LNCAP (cell line): ENCODE results near the gene ELMO1.

Experiments
- TF ChIP-seq, protein P1 (sequence below): fragments of 450-650 bp; IDR thresholded peaks from 2 replicates; pipeline ENCODE4 v1.5.1; 2017; ENCODE audit warnings: mild to moderate bottlenecking

Gene ELMO1

DNA sequence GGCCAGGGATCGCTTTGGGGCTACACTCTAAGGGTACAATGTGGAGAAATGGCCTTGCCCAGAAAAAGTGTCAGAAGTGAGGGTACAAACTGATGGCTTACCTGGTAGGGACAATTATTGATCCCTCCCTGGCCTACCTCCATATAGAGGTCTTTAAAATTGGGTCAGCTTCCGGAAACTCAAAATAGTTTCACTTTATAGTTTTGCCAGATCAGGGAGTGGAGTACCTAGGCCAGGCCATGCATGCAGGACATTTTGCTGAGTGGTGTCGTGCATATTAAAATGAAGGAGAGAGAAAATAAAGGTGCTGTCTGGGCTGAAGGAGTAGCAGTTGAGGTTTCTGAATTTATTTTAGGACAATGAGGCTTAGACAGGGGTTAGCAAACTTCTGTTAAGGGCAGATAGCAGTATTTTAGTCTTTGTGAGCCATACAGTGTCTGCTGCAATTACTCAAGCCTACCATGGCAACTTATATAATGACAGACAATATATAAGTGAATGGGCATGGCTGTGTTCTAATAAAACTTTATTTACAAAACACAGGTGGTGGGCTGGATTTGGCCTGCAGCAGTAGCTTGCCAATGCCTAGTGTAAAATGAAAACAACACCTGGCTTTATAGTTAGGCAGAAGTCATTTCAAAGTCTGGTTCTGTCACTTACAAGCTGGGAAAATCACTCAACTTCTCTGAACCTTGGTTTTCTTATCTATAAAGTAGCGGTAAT lies 547.5 kb downstream of the ELMO1 start:
- TF ChIP-seq, protein P1, sequence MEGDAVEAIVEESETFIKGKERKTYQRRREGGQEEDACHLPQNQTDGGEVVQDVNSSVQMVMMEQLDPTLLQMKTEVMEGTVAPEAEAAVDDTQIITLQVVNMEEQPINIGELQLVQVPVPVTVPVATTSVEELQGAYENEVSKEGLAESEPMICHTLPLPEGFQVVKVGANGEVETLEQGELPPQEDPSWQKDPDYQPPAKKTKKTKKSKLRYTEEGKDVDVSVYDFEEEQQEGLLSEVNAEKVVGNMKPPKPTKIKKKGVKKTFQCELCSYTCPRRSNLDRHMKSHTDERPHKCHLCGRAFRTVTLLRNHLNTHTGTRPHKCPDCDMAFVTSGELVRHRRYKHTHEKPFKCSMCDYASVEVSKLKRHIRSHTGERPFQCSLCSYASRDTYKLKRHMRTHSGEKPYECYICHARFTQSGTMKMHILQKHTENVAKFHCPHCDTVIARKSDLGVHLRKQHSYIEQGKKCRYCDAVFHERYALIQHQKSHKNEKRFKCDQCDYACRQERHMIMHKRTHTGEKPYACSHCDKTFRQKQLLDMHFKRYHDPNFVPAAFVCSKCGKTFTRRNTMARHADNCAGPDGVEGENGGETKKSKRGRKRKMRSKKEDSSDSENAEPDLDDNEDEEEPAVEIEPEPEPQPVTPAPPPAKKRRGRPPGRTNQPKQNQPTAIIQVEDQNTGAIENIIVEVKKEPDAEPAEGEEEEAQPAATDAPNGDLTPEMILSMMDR = no peak

DNA sequence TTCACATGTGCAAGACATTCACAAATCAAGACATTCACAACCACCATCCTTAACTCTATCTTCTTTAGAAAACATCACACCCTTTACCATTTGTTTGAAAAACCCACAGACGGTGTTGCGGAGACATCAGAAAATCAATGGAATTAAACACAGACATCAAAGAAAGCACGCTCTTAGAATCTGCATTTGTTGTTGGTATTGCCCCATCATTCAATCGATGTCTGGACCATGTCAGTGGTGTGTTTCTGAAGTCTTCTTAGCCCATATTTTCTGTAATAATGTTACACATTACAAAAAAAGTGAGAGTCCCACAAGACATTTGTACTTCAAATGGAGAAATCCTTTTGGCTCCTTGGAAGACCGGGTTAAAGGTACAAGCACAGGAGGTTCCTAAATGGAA lies 550.5 kb downstream of the ELMO1 start:
- TF ChIP-seq, protein P1 = no peak

DNA sequence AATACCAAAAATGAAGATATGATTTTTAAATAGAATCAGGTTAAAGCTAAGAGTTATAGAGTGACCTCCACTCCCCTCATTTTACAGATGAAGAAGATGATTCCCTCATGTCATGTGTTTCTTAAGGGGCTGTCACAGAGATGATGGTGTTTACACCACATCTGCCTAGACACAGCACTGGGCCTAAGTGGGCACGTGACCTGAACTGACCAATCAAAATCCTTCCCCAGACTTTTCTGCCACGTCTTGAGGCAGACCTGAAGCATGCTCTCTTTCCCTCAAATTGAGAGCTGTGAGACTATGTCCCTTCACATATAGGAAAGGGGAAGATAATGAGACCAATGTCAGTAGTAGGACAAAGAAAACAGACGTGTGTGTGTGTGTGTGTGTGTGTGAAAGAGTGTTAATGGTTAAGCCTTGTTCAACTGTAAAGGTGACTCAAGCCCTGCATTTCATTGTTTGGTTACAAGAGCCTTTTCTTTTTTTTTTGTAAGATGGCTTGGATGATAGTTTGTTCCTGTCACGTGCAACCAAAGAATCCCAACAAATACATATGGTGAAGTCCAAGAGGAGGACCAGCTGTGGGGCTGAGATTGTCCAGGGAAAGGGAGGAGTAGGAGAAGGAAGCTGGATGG lies 551.6 kb downstream of the ELMO1 start:
- TF ChIP-seq, protein P1 = no peak

DNA sequence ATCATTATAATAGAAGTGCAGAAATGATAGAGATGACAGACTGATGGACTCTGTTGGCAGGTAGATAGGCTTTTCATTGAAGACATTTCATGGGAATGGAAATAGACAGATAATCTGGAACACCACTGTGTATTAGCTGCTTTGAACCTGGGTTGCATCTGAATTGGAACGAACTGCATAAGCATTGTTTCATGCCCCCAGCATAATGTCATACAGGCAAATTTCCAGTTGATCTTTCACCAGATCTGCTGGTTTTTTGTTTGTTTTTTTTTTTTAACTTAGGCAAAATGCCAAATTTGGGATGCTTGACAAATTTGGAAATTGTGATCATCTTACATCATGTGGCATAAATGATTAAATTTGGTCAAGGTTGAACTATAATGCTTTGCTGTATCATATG lies 552.2 kb downstream of the ELMO1 start:
- TF ChIP-seq, protein P1 = no peak

DNA sequence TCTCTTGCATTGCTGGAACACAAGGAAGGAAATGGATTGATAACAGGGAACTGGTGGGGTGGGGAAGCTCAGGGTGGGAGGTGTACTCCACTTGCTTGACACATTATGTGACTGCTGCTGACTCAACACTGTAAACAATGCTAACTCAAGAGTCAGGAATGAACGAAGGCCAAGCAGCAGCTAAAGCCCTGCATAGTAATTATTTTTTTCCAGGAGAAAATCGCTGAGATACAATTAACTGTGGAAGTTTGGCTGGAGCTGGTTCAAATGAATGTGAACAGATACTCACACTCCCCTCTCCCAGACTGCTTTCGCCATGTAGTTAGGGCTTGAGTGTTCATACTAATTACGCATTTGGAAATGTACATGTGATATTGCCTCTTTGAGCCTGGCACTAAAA lies 553.5 kb downstream of the ELMO1 start:
- TF ChIP-seq, protein P1 = no peak

DNA sequence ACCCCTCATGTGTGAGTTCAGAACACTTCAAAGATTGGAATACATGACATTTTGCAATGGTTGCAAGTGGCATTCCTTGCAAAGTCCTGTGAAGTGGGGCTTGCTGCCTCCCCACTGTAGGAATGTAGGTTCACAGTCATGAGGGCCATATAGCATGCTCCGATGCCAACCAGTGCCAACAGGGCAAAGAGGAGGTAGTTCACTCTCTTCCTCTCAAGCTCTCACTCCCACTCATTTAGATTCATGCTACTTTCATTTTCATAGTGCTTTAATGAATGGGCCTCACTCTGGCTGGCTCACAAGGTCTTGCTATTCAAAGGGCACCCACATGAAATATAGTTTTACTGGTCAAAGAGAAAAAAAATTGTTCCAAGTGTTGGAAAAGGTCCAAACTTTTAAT lies 554.5 kb downstream of the ELMO1 start:
- TF ChIP-seq, protein P1 = no peak

DNA sequence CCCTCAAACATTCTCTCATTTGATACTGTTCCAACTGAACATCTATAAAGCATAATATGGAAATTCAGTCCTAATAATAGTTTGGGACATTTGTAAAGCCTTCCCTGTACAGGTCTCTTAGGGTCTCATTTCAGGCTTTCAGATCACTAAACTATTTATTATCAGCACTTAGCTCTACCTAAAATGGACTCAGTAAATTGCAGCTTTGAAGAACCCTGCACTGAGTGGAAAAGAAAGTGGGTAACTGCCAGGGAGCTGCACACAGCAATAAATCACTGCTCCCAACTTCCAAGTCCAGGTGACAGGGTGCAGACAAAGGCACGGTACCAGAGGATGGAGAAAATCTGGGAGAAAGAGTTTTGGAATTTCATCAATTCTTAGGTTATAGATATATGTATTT lies 559.5 kb downstream of the ELMO1 start:
- TF ChIP-seq, protein P1 = no peak
